C1 segment of cervical spinal cord (tissue), 14 donors: ENCODE results near the gene MAP3K20.
"Not testable (repeated sequence)": the region's sequence is repeated elsewhere in the genome, so short reads cannot be mapped to it uniquely, and the experiment has no call there.

Experiments
- DNase-seq, 14 donors: peaks; one replicate each; lab custom pipeline; 2025; lab: John Stamatoyannopoulos, UW

Gene MAP3K20

GRCh38 chr2:173086518-173087213, 11.0 kb downstream of the MAP3K20 start:
- DNase-seq: peak in 1 of 14 donors; percentile 10

DNA sequence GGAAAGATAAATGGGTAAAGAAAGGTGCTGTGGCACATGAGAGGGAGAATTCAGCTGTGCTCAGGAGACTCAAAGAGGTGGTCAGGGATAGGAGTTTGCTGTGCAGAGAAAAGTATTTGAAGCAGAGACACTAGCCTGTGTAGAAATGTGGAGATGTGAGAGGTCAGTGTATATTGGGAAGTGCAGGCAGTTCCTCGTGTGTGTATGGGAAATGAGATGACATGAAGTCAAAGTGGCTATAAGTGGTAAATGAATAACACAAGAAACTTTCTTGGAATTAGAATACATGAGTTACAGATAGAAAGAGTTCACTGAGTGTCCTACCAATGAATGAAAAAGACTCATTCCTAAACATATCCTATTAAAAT, 11.6 kb downstream of the MAP3K20 start:
- no peak for DNase-seq

GRCh38 chr2:173087793-173088496, 12.3 kb downstream of the MAP3K20 start:
- no peak for DNase-seq

GRCh38 chr2:173090276-173090877, 14.7 kb downstream of the MAP3K20 start:
- DNase-seq: peak in 2 of 14 donors; percentile 3 to 21

DNA sequence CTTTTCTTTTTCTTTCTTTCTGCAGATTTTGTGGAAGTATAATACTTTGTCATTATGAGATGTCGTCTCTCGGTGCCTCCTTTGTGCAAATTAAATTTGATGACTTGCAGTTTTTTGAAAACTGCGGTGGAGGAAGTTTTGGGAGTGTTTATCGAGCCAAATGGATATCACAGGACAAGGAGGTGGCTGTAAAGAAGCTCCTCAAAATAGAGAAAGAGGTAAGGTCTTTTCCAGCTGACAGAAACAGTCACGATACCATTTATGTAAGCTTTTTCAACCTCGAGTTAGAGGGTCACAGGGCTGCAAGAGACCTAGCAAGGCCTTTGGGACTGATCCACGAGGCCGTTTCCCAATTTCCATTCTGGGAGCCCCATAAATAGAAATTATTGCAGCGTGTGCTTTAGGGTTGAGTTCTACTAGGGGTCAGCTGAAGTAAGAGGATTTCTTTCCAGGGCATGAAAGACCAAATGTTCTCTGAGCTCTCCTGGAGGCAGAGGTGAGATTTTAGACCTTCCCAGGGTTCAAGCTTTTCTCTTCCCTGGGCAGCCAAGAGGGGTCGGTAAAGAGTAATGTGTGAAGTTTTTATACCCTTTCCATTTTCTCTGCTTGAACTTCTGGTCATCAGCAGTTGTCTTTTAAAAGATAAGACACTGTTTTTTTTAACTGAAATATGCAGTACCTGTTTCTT, 15.5 kb downstream of the MAP3K20 start:
- no peak for DNase-seq

DNA sequence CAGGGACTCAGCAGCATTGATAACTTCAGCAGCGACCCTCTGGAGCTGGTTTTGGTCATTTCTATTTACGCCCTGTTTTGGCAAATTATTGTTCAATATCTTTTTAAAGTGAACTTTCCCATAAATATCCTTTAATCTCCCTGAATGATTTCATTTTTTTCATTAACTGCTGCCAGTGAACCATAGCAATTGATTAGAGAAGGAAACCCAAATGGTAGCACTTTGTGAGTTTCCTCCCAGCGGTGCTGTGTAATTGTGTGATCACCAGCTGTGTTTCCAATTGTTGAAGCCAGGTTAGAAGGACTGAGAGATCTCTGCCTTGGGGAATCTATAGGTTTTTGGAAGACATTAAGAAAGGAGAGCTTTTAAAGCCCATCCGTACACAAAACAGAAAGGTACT, 16.3 kb downstream of the MAP3K20 start:
- no peak for DNase-seq

DNA sequence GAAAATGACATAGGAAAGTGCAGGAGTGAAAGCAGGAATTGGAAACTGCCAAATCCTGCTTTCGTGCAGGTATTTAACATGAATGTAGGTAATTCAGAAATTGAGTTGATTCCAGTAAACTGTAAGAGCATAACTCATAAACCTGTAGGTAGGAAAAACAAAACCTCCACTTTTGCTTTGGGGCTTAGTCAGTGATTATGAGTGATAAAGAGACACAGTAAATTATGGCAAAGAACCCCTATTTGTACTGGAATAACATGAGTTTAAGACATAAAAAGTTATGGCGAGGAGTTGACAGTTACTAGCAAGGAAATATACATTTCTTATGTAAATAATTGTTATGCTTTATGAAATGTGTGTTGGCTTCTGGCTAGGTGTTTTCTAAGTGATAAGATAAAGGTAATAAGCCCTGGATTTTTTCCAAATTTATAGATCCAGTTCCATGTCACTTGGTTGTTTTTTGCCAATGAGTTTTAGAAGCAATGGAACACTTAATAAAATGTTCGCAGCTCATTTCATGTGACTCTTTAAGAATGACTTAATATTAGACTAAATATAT, 17.3 kb downstream of the MAP3K20 start:
- no peak for DNase-seq

DNA sequence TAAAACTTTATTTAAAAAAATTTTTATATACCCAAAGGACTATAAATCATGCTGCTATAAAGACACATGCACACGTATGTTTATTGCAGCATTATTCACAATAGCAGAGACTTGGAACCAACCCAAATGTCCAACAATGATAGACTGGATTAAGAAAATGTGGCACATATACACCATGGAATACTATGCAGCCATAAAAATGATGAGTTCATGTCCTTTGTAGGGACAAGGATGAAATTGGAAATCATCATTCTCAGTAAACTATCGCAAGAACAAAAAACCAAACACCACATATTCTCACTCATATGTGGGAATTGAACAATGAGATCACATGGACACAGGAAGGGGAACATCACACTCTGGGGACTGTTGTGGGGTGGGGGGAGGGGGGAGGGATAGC, 18.0 kb downstream of the MAP3K20 start:
- DNase-seq: not testable (repeated sequence)

- DNase-seq: no peak
Measured at GRCh38 chr2:173094731-173095130, 19.1 kb downstream of the MAP3K20 start.

DNA sequence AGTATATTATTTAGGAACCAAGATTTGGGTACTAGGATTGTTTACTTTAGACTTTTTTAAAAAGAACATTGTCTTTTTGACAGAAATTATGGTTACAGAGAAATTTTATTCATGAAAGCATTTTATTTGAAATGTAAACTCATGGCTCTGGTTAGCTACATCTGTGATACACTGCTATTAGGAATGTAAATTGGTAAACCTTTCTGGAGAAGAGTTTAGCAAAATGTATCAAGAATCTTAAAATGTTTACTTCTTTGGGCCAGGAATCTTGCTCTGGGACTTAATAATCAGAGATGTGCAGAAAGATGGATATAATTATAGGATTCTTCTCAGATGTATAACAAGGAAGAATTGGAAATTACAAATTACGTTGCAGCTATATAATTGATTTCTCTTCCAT, 19.7 kb downstream of the MAP3K20 start:
- no peak for DNase-seq

DNA sequence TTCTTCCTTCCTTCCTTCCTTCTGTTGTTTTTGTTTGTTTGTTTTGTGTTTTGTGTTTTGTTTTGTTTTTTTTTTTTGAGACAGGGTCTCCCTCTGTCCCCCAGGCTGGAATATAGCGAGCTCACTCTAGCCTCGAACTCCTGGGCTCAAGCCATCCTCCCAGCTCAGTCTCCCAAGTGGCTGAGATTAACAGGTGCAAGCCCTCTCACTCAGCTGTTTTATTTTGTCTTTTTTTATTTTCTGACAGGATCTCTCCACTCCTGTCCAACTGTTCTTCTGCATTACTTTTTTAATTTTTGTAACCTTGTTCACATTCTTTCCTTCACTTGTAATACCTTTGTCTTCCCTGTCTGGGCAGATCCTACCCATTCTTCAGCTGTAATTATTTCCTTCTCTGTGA, 23.6 kb downstream of the MAP3K20 start:
- DNase-seq: no peak

- no peak for DNase-seq
Measured at GRCh38 chr2:173099804-173100203, 24.2 kb downstream of the MAP3K20 start.

GRCh38 chr2:173101687-173102086, 26.0 kb downstream of the MAP3K20 start:
- DNase-seq: no peak

DNA sequence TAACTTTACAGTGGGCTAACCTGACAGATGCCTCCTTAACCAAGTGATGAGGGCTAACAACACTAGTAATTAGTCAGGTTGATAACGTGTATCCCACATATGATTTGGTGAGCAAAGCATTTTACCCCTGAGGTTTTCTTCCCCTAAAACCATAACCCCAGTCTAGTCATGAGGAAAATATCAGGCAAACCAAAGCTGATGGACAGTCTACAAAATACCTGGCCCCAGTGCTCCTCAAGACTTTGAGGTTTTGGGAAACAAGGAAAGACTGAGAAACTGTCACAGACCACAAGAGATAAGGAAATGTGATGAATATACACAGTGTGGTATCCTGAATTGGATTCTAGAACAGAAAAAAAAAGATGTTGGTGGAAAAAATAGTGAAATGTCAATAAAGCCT, 28.5 kb downstream of the MAP3K20 start:
- DNase-seq: no peak

- DNase-seq: no peak
Measured at GRCh38 chr2:173106959-173107628, 31.4 kb downstream of the MAP3K20 start.

DNA sequence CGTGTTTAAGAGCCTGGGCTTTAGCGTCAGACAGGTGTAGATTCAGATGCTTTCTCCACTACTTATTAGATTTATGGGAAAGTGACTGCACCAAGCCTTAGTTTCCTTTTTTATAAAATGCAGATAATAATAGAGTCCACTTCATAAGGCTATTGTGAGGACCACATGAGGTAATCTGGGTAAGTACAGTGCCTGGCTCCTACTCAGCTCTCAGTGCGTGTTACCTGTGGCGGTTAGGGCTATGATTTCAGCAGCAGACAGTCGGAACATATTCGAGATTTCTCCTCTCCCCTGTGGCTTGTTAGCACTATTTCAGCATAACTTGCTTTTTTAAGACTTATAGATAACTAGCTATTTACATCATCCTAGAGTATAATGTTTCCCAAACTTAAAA, 32.0 kb downstream of the MAP3K20 start:
- DNase-seq: no peak

DNA sequence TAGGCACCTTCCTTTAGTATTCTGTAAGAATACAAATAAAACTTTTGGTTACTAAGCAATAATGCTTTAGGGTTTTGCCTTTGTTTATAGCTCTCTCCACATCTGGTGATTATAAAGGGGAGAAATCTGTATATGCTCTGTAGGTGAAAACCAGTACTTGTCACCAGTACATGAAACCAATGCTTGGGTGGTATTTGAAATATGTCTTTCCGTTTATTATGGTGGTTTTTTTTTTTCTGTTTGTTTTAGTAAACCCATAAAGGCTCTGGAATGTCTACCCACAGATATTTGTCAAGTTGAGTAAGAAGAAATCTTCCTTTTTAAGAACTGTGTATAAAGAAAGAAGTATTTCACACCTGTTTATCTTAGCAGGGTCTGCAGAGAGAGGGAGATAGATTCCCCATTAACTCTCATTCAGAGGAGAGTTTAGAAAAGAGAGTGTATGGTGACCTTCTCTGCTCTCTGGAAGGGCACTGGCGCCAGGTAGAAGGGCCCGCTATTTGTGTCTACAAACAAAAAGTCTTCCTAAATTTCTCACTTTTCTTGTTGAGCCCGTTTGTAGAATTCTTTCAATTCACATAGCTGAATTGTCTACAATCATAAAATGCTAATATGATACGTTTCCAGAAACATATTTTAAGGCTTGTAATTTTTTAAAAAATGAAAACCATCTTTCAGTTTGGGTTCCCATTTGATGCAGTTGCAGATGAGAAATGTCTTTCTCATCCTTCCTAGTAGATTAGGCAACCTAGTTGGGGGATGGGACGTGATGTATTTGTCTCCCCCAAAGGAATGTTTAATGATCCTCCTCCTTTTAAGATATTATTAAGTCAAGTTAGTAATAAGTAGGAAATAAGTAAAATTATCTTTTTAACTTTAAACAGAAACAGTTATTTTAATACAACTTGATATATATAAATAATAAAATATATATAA, 33.9 kb downstream of the MAP3K20 start:
- no peak for DNase-seq

GRCh38 chr2:173117678-173118077, 42.0 kb downstream of the MAP3K20 start:
- DNase-seq: no peak

DNA sequence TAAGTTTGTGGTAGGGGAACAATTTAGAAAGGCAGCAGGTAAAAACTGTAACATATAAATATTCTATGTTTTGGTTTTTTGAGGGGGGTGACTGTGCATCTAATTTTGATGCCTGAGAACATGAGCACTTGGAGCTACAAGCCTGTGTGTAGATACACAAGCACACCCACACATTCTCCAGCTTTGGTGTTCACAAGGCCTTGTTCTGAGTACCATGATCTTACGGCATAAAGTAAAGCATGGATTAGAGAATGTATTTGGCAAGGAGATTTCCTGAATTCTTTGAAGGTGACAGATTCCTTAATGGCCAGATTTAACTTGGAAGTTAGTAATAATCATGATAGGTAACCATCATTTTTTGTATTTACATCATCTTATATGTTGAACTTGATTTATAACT, 42.7 kb downstream of the MAP3K20 start:
- no peak for DNase-seq

- peak in 1 of 14 donors; percentile 3 for DNase-seq
Measured at GRCh38 chr2:173119069-173119807, 43.6 kb downstream of the MAP3K20 start.
